GM19467 (cell line): ENCODE data around the gene TECPR2.
A peak's percentile ranks its signal among the peaks of the same experiment; 100 is the strongest.
"Not testable (repeated sequence)": the region's sequence is repeated elsewhere in the genome, so short reads cannot be mapped to it uniquely, and the experiment has no call there.

Experiments used
- ATAC-seq: cut with Tn5 transposase; IDR thresholded peaks from one replicate; pipeline ENCODE4 v1.9.1; 2021; ENCODE audit warnings: mild to moderate bottlenecking, moderate library complexity; ENCODE audit not compliant: unreplicated experiment

The TECPR2 gene

GRCh38 chr14:102333795-102334705 lies 28.7 kb upstream of the TECPR2 start:
- ATAC-seq, result no peak

- no peak for ATAC-seq
Measured at GRCh38 chr14:102335163-102335562, 27.6 kb upstream of the TECPR2 start.

- no peak for ATAC-seq
Measured at GRCh38 chr14:102338724-102339123, 24.0 kb upstream of the TECPR2 start.

GRCh38 chr14:102341566-102341965 lies 21.2 kb upstream of the TECPR2 start:
- no peak for ATAC-seq

- no peak for ATAC-seq
Measured at GRCh38 chr14:102342238-102342637, 20.5 kb upstream of the TECPR2 start.

GRCh38 chr14:102344084-102344483 lies 18.7 kb upstream of the TECPR2 start:
- no peak for ATAC-seq

- ATAC-seq, result no peak
Measured at GRCh38 chr14:102344485-102344884, 18.3 kb upstream of the TECPR2 start.

GRCh38 chr14:102345232-102345631 lies 17.5 kb upstream of the TECPR2 start:
- ATAC-seq, result no peak

- ATAC-seq, result no peak
Measured at GRCh38 chr14:102346645-102347044, 16.1 kb upstream of the TECPR2 start.

GRCh38 chr14:102348376-102348775 lies 14.4 kb upstream of the TECPR2 start:
- no peak for ATAC-seq

- no peak for ATAC-seq
Measured at GRCh38 chr14:102351023-102351422, 11.7 kb upstream of the TECPR2 start.

- not testable (repeated sequence) for ATAC-seq
Measured at GRCh38 chr14:102351593-102351992, 11.1 kb upstream of the TECPR2 start.

- ATAC-seq, result no peak
Measured at GRCh38 chr14:102352213-102352612, 10.5 kb upstream of the TECPR2 start.

- no peak for ATAC-seq
Measured at GRCh38 chr14:102353126-102353619, 9.6 kb upstream of the TECPR2 start.

- ATAC-seq, result no peak
Measured at GRCh38 chr14:102356280-102356679, 6.5 kb upstream of the TECPR2 start.

- ATAC-seq, result no peak
Measured at GRCh38 chr14:102359341-102359740, 3.4 kb upstream of the TECPR2 start.

GRCh38 chr14:102360388-102360787 lies 2.4 kb upstream of the TECPR2 start:
- no peak for ATAC-seq

GRCh38 chr14:102362084-102362483 lies 657 bp upstream of the TECPR2 start:
- ATAC-seq, result no peak

GRCh38 chr14:102363182-102363943 lies 622 bp downstream of the TECPR2 start:
- ATAC-seq, result peak; percentile 20

GRCh38 chr14:102370305-102370809 lies 7.6 kb downstream of the TECPR2 start:
- no peak for ATAC-seq

GRCh38 chr14:102371361-102371760 lies 8.6 kb downstream of the TECPR2 start:
- ATAC-seq, result no peak

GRCh38 chr14:102373110-102373509 lies 10.4 kb downstream of the TECPR2 start:
- ATAC-seq, result no peak
